ENCODE data around the gene CPXM2.

The CPXM2 gene

GRCh38 chr10:123796736-123797135 lies 94.9 kb downstream of the CPXM2 start:
- Histone ChIP-seq H3K4me3 (ENCODE audit: low read depth, low read length) (no peak overlapping the region), H3K4me1 (no peaks in the 10 kb centered on the region), H3K36me3 (ENCODE audit: control insufficient read depth, insufficient read depth, low read length) (no peaks in the 10 kb centered on the region), H3K79me2 (no peaks in the 10 kb centered on the region), H3K27ac (no peak overlapping the region), H3K9ac (no peak overlapping the region), H3K9me3 (ENCODE audit: control insufficient read depth, low read length) (no peaks in the 10 kb centered on the region), H2AFZ (no peak overlapping the region), H3K4me2 (ENCODE audit: low read length) (no peak overlapping the region), H3K27me3 (ENCODE audit: control insufficient read depth, insufficient read depth, low read length) (no peaks in the 10 kb centered on the region)
- TF ChIP-seq, protein P1, sequence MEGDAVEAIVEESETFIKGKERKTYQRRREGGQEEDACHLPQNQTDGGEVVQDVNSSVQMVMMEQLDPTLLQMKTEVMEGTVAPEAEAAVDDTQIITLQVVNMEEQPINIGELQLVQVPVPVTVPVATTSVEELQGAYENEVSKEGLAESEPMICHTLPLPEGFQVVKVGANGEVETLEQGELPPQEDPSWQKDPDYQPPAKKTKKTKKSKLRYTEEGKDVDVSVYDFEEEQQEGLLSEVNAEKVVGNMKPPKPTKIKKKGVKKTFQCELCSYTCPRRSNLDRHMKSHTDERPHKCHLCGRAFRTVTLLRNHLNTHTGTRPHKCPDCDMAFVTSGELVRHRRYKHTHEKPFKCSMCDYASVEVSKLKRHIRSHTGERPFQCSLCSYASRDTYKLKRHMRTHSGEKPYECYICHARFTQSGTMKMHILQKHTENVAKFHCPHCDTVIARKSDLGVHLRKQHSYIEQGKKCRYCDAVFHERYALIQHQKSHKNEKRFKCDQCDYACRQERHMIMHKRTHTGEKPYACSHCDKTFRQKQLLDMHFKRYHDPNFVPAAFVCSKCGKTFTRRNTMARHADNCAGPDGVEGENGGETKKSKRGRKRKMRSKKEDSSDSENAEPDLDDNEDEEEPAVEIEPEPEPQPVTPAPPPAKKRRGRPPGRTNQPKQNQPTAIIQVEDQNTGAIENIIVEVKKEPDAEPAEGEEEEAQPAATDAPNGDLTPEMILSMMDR (IDR thresholded peaks at IDR 0.05): no peak

DNA sequence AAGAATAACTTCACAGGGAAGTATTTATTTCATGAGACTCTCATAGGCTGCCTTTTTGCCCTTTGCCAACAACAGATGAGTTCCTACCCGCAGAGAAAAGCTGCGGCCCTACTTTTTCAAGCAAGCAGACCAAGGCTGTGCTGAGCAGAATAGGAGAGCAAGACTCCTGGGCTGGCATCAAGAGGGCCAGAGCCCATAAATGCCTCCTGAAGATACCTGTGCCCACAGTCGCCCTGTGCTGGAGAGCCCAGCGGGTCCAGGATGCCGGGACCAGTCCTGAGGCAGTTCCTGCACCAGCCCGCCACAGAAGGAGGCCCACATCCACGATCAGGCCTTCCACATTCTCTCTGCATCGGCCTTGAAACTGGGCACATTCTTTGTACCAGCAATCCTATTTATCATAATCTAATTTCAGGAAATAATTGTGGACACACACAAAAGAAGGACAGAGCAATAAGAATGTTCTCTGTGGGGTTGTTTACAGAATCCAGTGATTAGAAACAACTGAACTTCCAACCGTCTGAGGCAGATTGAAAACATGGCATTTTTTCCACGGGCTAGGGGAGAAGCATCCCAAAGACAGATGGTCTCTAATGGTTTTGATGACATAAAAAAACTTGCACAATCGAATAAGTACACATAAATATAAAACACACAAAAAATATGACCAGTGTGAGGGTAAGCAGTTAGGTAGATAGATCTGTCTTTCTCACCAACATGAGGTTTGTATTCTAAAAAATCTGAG lies 95.6 kb downstream of the CPXM2 start:
- no peaks in the 10 kb centered on the region for H3K4me1 ChIP-seq
- H3K79me2 ChIP-seq: no peaks in the 10 kb centered on the region
- TF ChIP-seq, protein P1 (IDR thresholded peaks at IDR 0.05): no peak
- no peaks in the 10 kb centered on the region for H3K36me3 ChIP-seq (ENCODE audit: control insufficient read depth, insufficient read depth, low read length)
- no peak overlapping the region for H3K4me2 ChIP-seq (ENCODE audit: low read length)
- H3K9me3 ChIP-seq (ENCODE audit: control insufficient read depth, low read length): no peaks in the 10 kb centered on the region
- no peak overlapping the region for H3K27ac ChIP-seq
- no peak overlapping the region for H3K4me3 ChIP-seq (ENCODE audit: low read depth, low read length)
- H2AFZ ChIP-seq: no peak overlapping the region
- H3K27me3 ChIP-seq (ENCODE audit: control insufficient read depth, insufficient read depth, low read length): no peaks in the 10 kb centered on the region
- no peak overlapping the region for H3K9ac ChIP-seq

DNA sequence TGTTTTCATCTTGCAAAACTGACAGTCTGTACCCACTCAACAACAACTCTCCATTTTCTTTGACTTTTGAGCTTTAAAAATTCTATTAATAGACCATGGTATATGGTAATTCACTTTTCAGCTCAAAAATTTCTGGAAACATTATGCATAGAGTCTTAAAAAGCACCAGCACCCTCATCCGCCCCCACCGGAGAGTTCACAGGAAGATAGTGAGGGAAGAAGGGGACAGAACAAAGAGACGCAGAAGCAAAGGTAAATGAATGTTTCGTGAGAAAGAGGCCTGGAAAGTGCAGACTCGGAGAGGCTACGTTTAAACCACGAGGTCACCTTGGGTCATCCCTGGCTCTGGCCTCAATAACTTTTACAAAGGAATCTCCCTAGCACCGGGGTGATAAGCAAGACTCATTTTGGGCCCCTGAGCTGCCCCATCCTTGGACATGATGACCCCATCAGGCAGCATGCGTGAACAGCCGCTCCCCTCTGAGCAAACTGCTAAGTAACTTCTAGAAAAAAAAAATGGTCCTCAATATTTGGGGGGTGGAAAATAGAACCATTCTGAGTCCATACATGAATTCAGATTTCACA lies 96.3 kb downstream of the CPXM2 start:
- H3K79me2 ChIP-seq: no peaks in the 10 kb centered on the region
- no peak overlapping the region for H3K9ac ChIP-seq
- H3K27me3 ChIP-seq (ENCODE audit: control insufficient read depth, insufficient read depth, low read length): no peaks in the 10 kb centered on the region
- H3K4me2 ChIP-seq (ENCODE audit: low read length): no peak overlapping the region
- no peak overlapping the region for H3K27ac ChIP-seq
- TF ChIP-seq, protein P1 (IDR thresholded peaks at IDR 0.05): no peak
- no peak overlapping the region for H3K4me3 ChIP-seq (ENCODE audit: low read depth, low read length)
- no peaks in the 10 kb centered on the region for H3K36me3 ChIP-seq (ENCODE audit: control insufficient read depth, insufficient read depth, low read length)
- H2AFZ ChIP-seq: no peak overlapping the region
- no peaks in the 10 kb centered on the region for H3K4me1 ChIP-seq
- H3K9me3 ChIP-seq (ENCODE audit: control insufficient read depth, low read length): no peaks in the 10 kb centered on the region

- Histone ChIP-seq H3K36me3 (ENCODE audit: control insufficient read depth, insufficient read depth, low read length) (no peaks in the 10 kb centered on the region), H3K4me3 (ENCODE audit: low read depth, low read length) (no peak overlapping the region), H3K4me2 (ENCODE audit: low read length) (no peak overlapping the region), H3K9me3 (ENCODE audit: control insufficient read depth, low read length) (no peaks in the 10 kb centered on the region), H3K4me1 (no peaks in the 10 kb centered on the region), H3K79me2 (no peaks in the 10 kb centered on the region), H3K27me3 (ENCODE audit: control insufficient read depth, insufficient read depth, low read length) (no peaks in the 10 kb centered on the region), H2AFZ (no peak overlapping the region), H3K9ac (no peak overlapping the region), H3K27ac (no peak overlapping the region)
- TF ChIP-seq, protein P1 (IDR thresholded peaks at IDR 0.05): no peak
Measured at GRCh38 chr10:123792248-123792978, 99.2 kb downstream of the CPXM2 start.

Measured in parathyroid adenoma (tissue), 2 donors.